K562 (cell line): ENCODE data around the gene GLRA3. TPM values are rescaled to one million over a fixed set of nuclear protein-coding genes. Genes with fewer than 3 reads are reported as not detected.

ENCODE experiments used
- ATAC-seq: fragments of 200-7000 bp; cut with Tn5 transposase; 3 replicates; pipeline ENCODE4 v1.9.1; 2020; ENCODE audit warnings: moderate library complexity
- BruUV-seq: library from RNA; stranded (reverse); fragments of 400-500 nt; replicated peaks from 2 replicates; lab custom pipeline; 2021; lab: Mats Ljungman, UMichigan
- CTCF ChIA-PET: fragments of 300-600 bp; formaldehyde crosslinking; extraction: SDS; loops from one replicate; lab custom pipeline; 2021; ENCODE audit warnings: low intra/inter-chr PET ratio; lab: Yijun Ruan, JAX
- POLR2A ChIA-PET: fragments of 300-600, 350-650 bp; sonication (Branson Sonifier 250); formaldehyde crosslinking; extraction: SDS; loops from one replicate; lab custom pipeline; 2021; ENCODE audit warnings: antibody characterized with exemption, inconsistent platforms; lab: Yijun Ruan, JAX
- DNase-seq, 4 experiments: peaks; one replicate each; pipeline versions ENCODE4 v3.0.0 to v3.0.0-alpha.2; 2011 to 2018; ENCODE audit warnings: low spot score in 3 of 4, mixed read lengths in 3 of 4; ENCODE audit errors: extremely low read depth in 1 of 4
- FAIRE-seq: peaks from 2 replicates; lab custom pipeline; 2011; peaks lifted over from hg19 to GRCh38; lab: Jason Lieb, UNC
- H2AFZ ChIP-seq: 2 replicates; pipeline ENCODE4 v1.6.0; 2011; ENCODE audit warnings: low read depth, low read length, control low read depth, inconsistent platforms
- H3K27ac ChIP-seq: fragments of 200-600 bp; 3 replicates; pipeline ENCODE4 v1.8.0; 2011; ENCODE audit warnings: low read depth, mild to moderate bottlenecking, control low read depth, inconsistent platforms, low read length, moderate library complexity, mixed read lengths; ENCODE audit errors: extremely low read depth
- H3K27me3 ChIP-seq, 2 experiments: fragments of 300-600 bp in 1 of 2; 2 replicates in 1 of 2; 3 replicates in 1 of 2; pipeline versions ENCODE4 v1.6.0 to v1.8.0; 2011; ENCODE audit warnings: inconsistent platforms in 2 of 2, low read length in 2 of 2, mild to moderate bottlenecking in 1 of 2, mixed read lengths in 1 of 2, moderate library complexity in 1 of 2; ENCODE audit not compliant: control insufficient read depth in 2 of 2, insufficient read depth in 2 of 2
- H3K36me3 ChIP-seq: fragments of 300-600 bp; 3 replicates; pipeline ENCODE4 v1.8.0; 2011; ENCODE audit warnings: mild to moderate bottlenecking, low read length, inconsistent platforms; ENCODE audit not compliant: control insufficient read depth, insufficient read depth
- H3K4me1 ChIP-seq, 2 experiments: fragments of 200-600 bp in 1 of 2; replicated peaks in 1 of 2; 2 replicates in 1 of 2; 3 replicates in 1 of 2; pipeline versions ENCODE4 v1.5.1 to v1.8.0; 2011; ENCODE audit warnings: inconsistent platforms in 2 of 2, low read length in 2 of 2, mild to moderate bottlenecking in 1 of 2, mixed read lengths in 1 of 2, moderate library complexity in 1 of 2; ENCODE audit not compliant: control insufficient read depth in 2 of 2, insufficient read depth in 2 of 2
- H3K4me2 ChIP-seq: 2 replicates; pipeline ENCODE4 v1.6.1; 2011; ENCODE audit warnings: low read length, control low read depth, inconsistent platforms, mixed read lengths; ENCODE audit not compliant: insufficient read depth
- H3K4me3 ChIP-seq: fragments of 200-600 bp; sonication (generic), shearing (Covaris generic); 2 replicates; pipeline ENCODE4 v1.5.1; 2016; ENCODE audit warnings: control low read depth, inconsistent platforms
- H3K79me2 ChIP-seq: fragments of 200-600 bp; 3 replicates; pipeline ENCODE4 v1.8.0; 2011; ENCODE audit warnings: low read length, inconsistent platforms; ENCODE audit not compliant: control insufficient read depth, insufficient read depth
- H3K9ac ChIP-seq, 2 experiments: 2 replicates each; pipeline versions ENCODE4 v1.6.0 to v1.6.1; 2011; ENCODE audit warnings: low read depth in 2 of 2, low read length in 2 of 2, control low read depth in 1 of 2, inconsistent platforms in 1 of 2, mild to moderate bottlenecking in 1 of 2, mixed read lengths in 1 of 2; ENCODE audit not compliant: insufficient read depth in 1 of 2
- H3K9me1 ChIP-seq: one replicate; pipeline ENCODE4 v1.6.0; 2011; ENCODE audit warnings: inconsistent platforms, mild to moderate bottlenecking, low read length, moderate library complexity; ENCODE audit not compliant: control insufficient read depth, insufficient read depth
- H3K9me3 ChIP-seq: replicated peaks from 2 replicates; pipeline ENCODE4 v1.5.1; 2011; ENCODE audit warnings: low read depth, low read length, inconsistent platforms; ENCODE audit not compliant: control insufficient read depth, insufficient read depth
- H4K20me1 ChIP-seq: replicated peaks from 2 replicates; pipeline ENCODE4 v1.6.1; 2011; ENCODE audit warnings: low read length, inconsistent platforms, mixed read lengths; ENCODE audit not compliant: control insufficient read depth, insufficient read depth
- CTBP1 ChIP-seq: fragments of 450-650 bp; IDR thresholded peaks from 2 replicates; pipeline ENCODE4 v1.6.1; 2016; ENCODE audit warnings: borderline replicate concordance
- GTF2A2 ChIP-seq: IDR thresholded peaks from 2 replicates; pipeline ENCODE4 v1.6.1; 2016; ENCODE audit warnings: mild to moderate bottlenecking, missing genetic modification characterization, missing compliant biosample characterization
- HDAC6 ChIP-seq: IDR thresholded peaks from 2 replicates; pipeline ENCODE4 v1.6.1; 2012; ENCODE audit warnings: low read depth, mild to moderate bottlenecking, control low read depth, inconsistent platforms, low read length, moderate library complexity
- ID3 ChIP-seq, 2 experiments: fragments of 250-450 bp in 1 of 2; fragments of 450-650 bp in 1 of 2; sonication (Bioruptor Pico) in 1 of 2; IDR thresholded peaks; 2 replicates each; pipeline versions ENCODE4 v1.6.1 to v1.8.0; 2016 to 2021; ENCODE audit warnings: mild to moderate bottlenecking in 2 of 2, moderate library complexity in 2 of 2, missing compliant biosample characterization in 1 of 2, missing genetic modification characterization in 1 of 2
- ILK ChIP-seq: fragments of 450-650 bp; IDR thresholded peaks from 2 replicates; pipeline ENCODE4 v1.6.1; 2016; ENCODE audit warnings: missing genetic modification characterization, low read depth, mild to moderate bottlenecking, missing compliant biosample characterization, moderate library complexity, borderline replicate concordance
- KLF1 ChIP-seq: fragments of 450-650 bp; IDR thresholded peaks from 2 replicates; pipeline ENCODE4 v1.6.1; 2016; ENCODE audit warnings: missing genetic modification characterization, missing compliant biosample characterization
- MEF2D ChIP-seq: conservative IDR thresholded peaks from 2 replicates; pipeline ENCODE4 v1.6.1; 2016; ENCODE audit warnings: low read depth, missing genetic modification characterization, missing compliant biosample characterization
- NR3C1 ChIP-seq: sonication (generic); formaldehyde crosslinking; IDR thresholded peaks from 2 replicates; pipeline ENCODE4 v1.8.1; 2022; ENCODE audit warnings: missing genetic modification reagents
- POLR3G ChIP-seq: IDR thresholded peaks from 2 replicates; pipeline ENCODE4 v1.6.1; 2011; ENCODE audit not compliant: insufficient read length, insufficient replicate concordance; ENCODE audit errors: extremely low read depth
- SETDB1 ChIP-seq: IDR thresholded peaks from one replicate; pipeline ENCODE4 v1.6.1; 2012; ENCODE audit warnings: low read length, control low read depth, inconsistent platforms
- SMAD1 ChIP-seq: fragments of 150-350 bp; IDR thresholded peaks from 2 replicates; pipeline ENCODE4 v1.6.1; 2014; ENCODE audit warnings: low read length, low read depth; ENCODE audit not compliant: partially characterized antibody
- SOX6 ChIP-seq: fragments of 450-650 bp; IDR thresholded peaks from 2 replicates; pipeline ENCODE4 v1.6.1; 2014; ENCODE audit warnings: mild to moderate bottlenecking
- TBL1XR1 ChIP-seq, 2 experiments: IDR thresholded peaks; 2 replicates each; pipeline ENCODE4 v1.6.1; 2012; ENCODE audit warnings: improper control_type of control experiment in 2 of 2, low read length in 2 of 2, mild to moderate bottlenecking in 1 of 2
- ZNF592 ChIP-seq: fragments of 450-650 bp; IDR thresholded peaks from 2 replicates; pipeline ENCODE4 v1.6.1; 2017; ENCODE audit warnings: antibody characterized with exemption, mild to moderate bottlenecking
- WGBS: fragments of 100-300 bp; shearing (Covaris generic); methylation state at CpG from one replicate; pipeline ENCODE4 v1.1.6; 2016; ENCODE audit warnings: low coverage, mixed read lengths; ENCODE audit not compliant: insufficient coverage; ENCODE audit errors: missing lambda C conversion rate; 5-methylcytosine and 5-hydroxymethylcytosine counted together
- in situ Hi-C: fragments of 300-500 bp; cut with MboI; formaldehyde crosslinking; loops from 4 replicates; pipeline ENCODE4 v1.15.0; 2018; ENCODE audit warnings: inconsistent platforms, mixed read lengths
- intact Hi-C: fragments of 100-400 bp; cut with micrococcal nuclease; formaldehyde crosslinking; loops from 2 replicates; pipeline ENCODE4 v1.14.2; 2022
- polyA plus RNA-seq, 8 experiments: library from polyadenylated mRNA; depleted of rRNA in 4 of 8; stranded (reverse) in 5 of 8; unstranded in 3 of 8; fragments of >200 nt; fragmentation: Nextera tagmentation in 2 of 8; fragmentation: Illumina TruSeq in 1 of 8; extraction: Ambion mirVana in 2 of 8; extraction: Trizol in 1 of 8; gene quantifications; 2 replicates each; pipeline versions ENCODE4 v1.2.1 to v1.2.3, GENCODE V29; 2011 to 2014; ENCODE audit warnings: inconsistent platforms in 1 of 8, missing spikeins in 1 of 8
- total RNA-seq, 7 experiments: library from RNA; depleted of rRNA in 6 of 7; stranded (reverse); fragments of >200 nt in 6 of 7; fragmentation: Illumina TruSeq in 2 of 7; extraction: Trizol in 2 of 7; gene quantifications; 2 replicates each; pipeline versions ENCODE4 v1.2.1 to v1.2.3, GENCODE V29; 2011 to 2021; ENCODE audit warnings: low replicate concordance in 1 of 7
- TF ChIP-seq, protein P1 (sequence below): fragments of 250-450 bp; sonication (Bioruptor Pico); IDR thresholded peaks from 2 replicates; pipeline ENCODE4 v1.5.0; 2020; ENCODE audit warnings: mild to moderate bottlenecking, borderline replicate concordance

GLRA3 gene
- total and polyA plus RNA-seq, 9 of the 15 experiments (the other 6 are each of a cell fraction or from before 2014, with no cell fraction given) = 0.06 to 0.14 (median 0.08) TPM; not detected in 2

GRCh38 chr4:174856926-174857800 is 28.1 kb upstream of the GLRA3 start:
- Histone ChIP-seq H3K9me3 (no peaks in the 10 kb centered on the region; the same call in 1 of the 2 replicates), H3K27ac (no peak overlapping the region), H3K4me3 (no peak overlapping the region), H4K20me1 (no peaks in the 10 kb centered on the region), H3K9me1 (no peaks in the 10 kb centered on the region), H3K27me3 (no peaks in the 10 kb centered on the region), H3K36me3 (no peaks in the 10 kb centered on the region), H3K4me1 (no peaks in the 10 kb centered on the region), H3K4me2 (no peak overlapping the region), H3K9ac (no peak overlapping the region), H2AFZ (no peak overlapping the region), H3K79me2 (no peaks in the 10 kb centered on the region)
- intact Hi-C loops (no loop called here), in situ Hi-C loops (no loop called here)
- no TSS peak for BruUV-seq
- FAIRE-seq (no peak), ATAC-seq (no peak), DNase-seq (no peak)
- ChIA-PET CTCF (no interaction called here), POLR2A (no interaction called here)
- WGBS = 5% methylated on average over 3 of the region's 3 CpGs
- no peak for TF ChIP-seq ID3 (CRISPR knock-in tag; IDR thresholded peaks at IDR 0.05)
- TF ChIP-seq ID3 (tag; IDR thresholded peaks at IDR 0.05) = no peak
- no peak for TF ChIP-seq ZNF592
- TF ChIP-seq TBL1XR1 (IDR thresholded peaks at IDR 0.05; ENCODE audit: low read length in 2 of 2) = no peak
- no peak for TF ChIP-seq GTF2A2 (tag)
- no peak for TF ChIP-seq MEF2D
- no peak for TF ChIP-seq HDAC6
- TF ChIP-seq CTBP1 = no peak
- TF ChIP-seq POLR3G = no peak
- no peak for TF ChIP-seq KLF1
- no peak for TF ChIP-seq SOX6
- no peak for TF ChIP-seq NR3C1 (CRISPR knock-in tag)
- TF ChIP-seq SMAD1 = no peak
- TF ChIP-seq, protein P1, sequence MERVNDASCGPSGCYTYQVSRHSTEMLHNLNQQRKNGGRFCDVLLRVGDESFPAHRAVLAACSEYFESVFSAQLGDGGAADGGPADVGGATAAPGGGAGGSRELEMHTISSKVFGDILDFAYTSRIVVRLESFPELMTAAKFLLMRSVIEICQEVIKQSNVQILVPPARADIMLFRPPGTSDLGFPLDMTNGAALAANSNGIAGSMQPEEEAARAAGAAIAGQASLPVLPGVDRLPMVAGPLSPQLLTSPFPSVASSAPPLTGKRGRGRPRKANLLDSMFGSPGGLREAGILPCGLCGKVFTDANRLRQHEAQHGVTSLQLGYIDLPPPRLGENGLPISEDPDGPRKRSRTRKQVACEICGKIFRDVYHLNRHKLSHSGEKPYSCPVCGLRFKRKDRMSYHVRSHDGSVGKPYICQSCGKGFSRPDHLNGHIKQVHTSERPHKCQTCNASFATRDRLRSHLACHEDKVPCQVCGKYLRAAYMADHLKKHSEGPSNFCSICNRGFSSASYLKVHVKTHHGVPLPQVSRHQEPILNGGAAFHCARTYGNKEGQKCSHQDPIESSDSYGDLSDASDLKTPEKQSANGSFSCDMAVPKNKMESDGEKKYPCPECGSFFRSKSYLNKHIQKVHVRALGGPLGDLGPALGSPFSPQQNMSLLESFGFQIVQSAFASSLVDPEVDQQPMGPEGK (CRISPR knock-in tag) = no peak
- TF ChIP-seq SETDB1 = no peak
- TF ChIP-seq ILK (tag) = no peak
